Renal cortical epithelial cell (primary cell): ENCODE results near the gene SMIM17. TPM values are rescaled to one million over a fixed set of nuclear protein-coding genes. Genes with fewer than 3 reads are reported as not detected.

Experiments used
- total RNA-seq: library from RNA; depleted of rRNA; stranded (reverse); fragments of >200 nt; gene quantifications from 2 replicates; pipeline ENCODE4 v1.2.3, GENCODE V29; 2014

The SMIM17 gene
- total RNA-seq, 1 donor from 2014 or later, result 0.30 TPM

Other genes starting within 250 kb of the SMIM17 start
- 1.2 and 4.2 TPM in 2 replicates for gene ZNF582, start 249.6 kb upstream of the SMIM17 start, total RNA-seq
- 4.0 and 7.2 TPM in 2 replicates for gene ZNF583, start 238.8 kb upstream of the SMIM17 start, total RNA-seq
- gene ZNF667, start 165.8 kb upstream of the SMIM17 start, total RNA-seq, result 3.3 and 13.4 TPM in 2 replicates
- gene ZNF471, start 135.3 kb upstream of the SMIM17 start, total RNA-seq, result 2.1 and 10.1 TPM in 2 replicates
- gene ZFP28, start 104.2 kb upstream of the SMIM17 start, total RNA-seq, result 8.7 and 10.9 TPM in 2 replicates
- 3.8 and 8.2 TPM in 2 replicates for gene ZNF470, start 75.7 kb upstream of the SMIM17 start, total RNA-seq
- gene ZNF71, start 47.9 kb upstream of the SMIM17 start, total RNA-seq, result 7.5 and 15.8 TPM in 2 replicates
- gene ZNF835, start 28.6 kb downstream of the SMIM17 start, total RNA-seq, result 0.69 and 2.0 TPM in 2 replicates
- 1.0 and 3.5 TPM in 2 replicates for gene PEG3, start 197.6 kb downstream of the SMIM17 start, total RNA-seq
- not detected in 2 replicates for gene ZIM2, start 197.6 kb downstream of the SMIM17 start, total RNA-seq